ENCODE measurements around the gene CLGN. TPM values are rescaled to one million over a fixed set of nuclear protein-coding genes. Genes with fewer than 3 reads are reported as not detected.
"Not testable (repeated sequence)": the region's sequence is repeated elsewhere in the genome, so short reads cannot be mapped to it uniquely, and the experiment has no call there.

CLGN gene
- total RNA-seq, 2 experiments from 2014 or later: not detected

- Mint-ChIP-seq H3K4me3 (no peak overlapping the region), H3K27me3 (peaks cover 55% of the 10 kb centered on the region), H3K4me1 (peaks cover 7% of the 10 kb centered on the region), H3K9me3 (no peaks in the 10 kb centered on the region), H3K36me3 (no peaks in the 10 kb centered on the region), H3K27ac (no peak overlapping the region)
- no peak for DNase-seq
- ATAC-seq (ENCODE audit: low read depth): no peak
- POLR2A ChIA-PET: no interaction called here
Observed at GRCh38 chr4:140423106-140423505, 4.3 kb downstream of the CLGN start.

DNA sequence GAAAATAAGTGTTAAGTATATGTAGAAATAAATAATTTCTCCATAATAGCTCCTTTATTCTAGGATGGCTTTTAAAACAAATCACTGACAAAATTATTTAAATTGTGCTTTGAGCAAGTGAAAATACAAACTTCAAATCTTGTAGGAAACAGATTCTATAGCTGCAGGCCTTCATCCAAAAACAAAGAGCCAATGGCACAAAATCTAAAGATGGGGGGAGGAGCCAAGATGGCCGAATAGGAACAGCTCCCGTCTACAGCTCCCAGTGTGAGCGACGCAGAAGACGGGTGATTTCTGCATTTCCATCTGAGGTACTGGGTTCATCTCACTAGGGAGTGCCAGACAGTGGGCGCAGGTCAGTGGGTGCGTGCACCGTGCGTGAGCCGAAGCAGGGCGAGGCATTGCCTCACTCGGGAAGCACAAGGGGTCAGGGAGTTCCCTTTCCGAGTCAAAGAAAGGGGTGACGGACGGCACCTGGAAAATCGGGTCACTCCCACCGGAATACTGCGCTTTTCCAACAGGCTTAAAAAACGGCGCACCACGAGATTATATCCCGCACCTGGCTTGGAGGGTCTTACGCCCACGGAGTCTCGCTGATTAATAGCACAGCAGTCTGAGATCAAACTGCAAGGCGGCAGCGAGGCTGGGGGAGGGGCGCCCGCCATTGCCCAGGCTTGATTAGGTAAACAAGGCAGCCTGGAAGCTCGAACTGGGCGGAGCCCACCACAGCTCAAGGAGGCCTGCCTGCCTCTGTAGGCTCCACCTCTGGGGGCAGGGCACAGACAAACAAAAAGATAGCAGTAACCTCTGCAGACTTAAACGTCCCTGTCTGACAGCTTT is 14.1 kb downstream of the CLGN start:
- H3K27ac Mint-ChIP-seq; ATAC-seq (ENCODE audit: low read depth); H3K4me1 Mint-ChIP-seq; H3K9me3 Mint-ChIP-seq; H3K36me3 Mint-ChIP-seq; DNase-seq; H3K4me3 Mint-ChIP-seq; POLR2A ChIA-PET: not testable (repeated sequence)
- peaks cover 13% of the 10 kb centered on the region for H3K27me3 Mint-ChIP-seq

- DNase-seq (no peak), ATAC-seq (ENCODE audit: low read depth) (no peak)
- POLR2A ChIA-PET: no interaction called here
- H3K9me3 Mint-ChIP-seq: no peaks in the 10 kb centered on the region
- no peak overlapping the region for H3K4me3 Mint-ChIP-seq
- H3K27me3 Mint-ChIP-seq: peaks cover 21% of the 10 kb centered on the region
- H3K36me3 Mint-ChIP-seq: no peaks in the 10 kb centered on the region
- no peaks in the 10 kb centered on the region for H3K4me1 Mint-ChIP-seq
- H3K27ac Mint-ChIP-seq: no peak overlapping the region
Observed at GRCh38 chr4:140408974-140409373, 18.5 kb downstream of the CLGN start.

DNA sequence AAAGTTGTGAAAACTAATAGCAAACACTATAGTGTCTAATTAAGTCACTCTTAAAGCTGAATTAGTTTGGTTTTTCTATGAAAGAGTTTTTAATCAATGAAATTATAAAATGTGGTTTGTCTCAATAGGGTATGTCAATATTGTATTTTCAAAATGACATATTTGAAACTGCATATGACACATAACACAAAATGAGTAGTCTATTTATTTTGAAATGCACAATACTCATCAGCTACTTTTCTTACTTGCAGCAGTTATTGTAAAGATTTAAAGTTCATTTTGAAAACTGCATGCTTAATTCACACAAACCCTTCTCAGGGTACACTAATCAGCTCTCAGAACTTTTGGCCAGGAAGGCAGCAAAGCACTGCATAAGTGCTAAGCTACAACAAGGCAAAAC is 21.2 kb downstream of the CLGN start:
- POLR2A ChIA-PET: no interaction called here
- no peak overlapping the region for H3K27ac Mint-ChIP-seq
- DNase-seq: no peak
- no peaks in the 10 kb centered on the region for H3K36me3 Mint-ChIP-seq
- no peak overlapping the region for H3K4me3 Mint-ChIP-seq
- ATAC-seq (ENCODE audit: low read depth): no peak
- no peaks in the 10 kb centered on the region for H3K9me3 Mint-ChIP-seq
- H3K4me1 Mint-ChIP-seq: no peaks in the 10 kb centered on the region
- peaks cover 18% of the 10 kb centered on the region for H3K27me3 Mint-ChIP-seq

- ATAC-seq (ENCODE audit: low read depth) (no peak), DNase-seq (no peak)
- H3K4me1 Mint-ChIP-seq: no peaks in the 10 kb centered on the region
- H3K36me3 Mint-ChIP-seq: no peaks in the 10 kb centered on the region
- no peak overlapping the region for H3K4me3 Mint-ChIP-seq
- no peaks in the 10 kb centered on the region for H3K9me3 Mint-ChIP-seq
- no peak overlapping the region for H3K27ac Mint-ChIP-seq
- peaks cover 14% of the 10 kb centered on the region for H3K27me3 Mint-ChIP-seq
- POLR2A ChIA-PET: no interaction called here
Observed at GRCh38 chr4:140400111-140400510, 27.3 kb downstream of the CLGN start.

- DNase-seq (no peak), ATAC-seq (ENCODE audit: low read depth) (no peak)
- POLR2A ChIA-PET: no interaction called here
- Mint-ChIP-seq H3K27ac (no peak overlapping the region), H3K9me3 (no peaks in the 10 kb centered on the region), H3K4me3 (no peak overlapping the region), H3K4me1 (no peaks in the 10 kb centered on the region), H3K36me3 (no peaks in the 10 kb centered on the region), H3K27me3 (peaks cover 20% of the 10 kb centered on the region)
Observed at GRCh38 chr4:140395668-140396067, 31.8 kb downstream of the CLGN start.

- Mint-ChIP-seq H3K4me3 (no peak overlapping the region), H3K9me3 (no peaks in the 10 kb centered on the region), H3K27ac (no peak overlapping the region), H3K4me1 (no peaks in the 10 kb centered on the region), H3K27me3 (peaks cover 8% of the 10 kb centered on the region), H3K36me3 (no peaks in the 10 kb centered on the region)
- no peak for ATAC-seq (ENCODE audit: low read depth)
- POLR2A ChIA-PET: no interaction called here
- DNase-seq: no peak
Observed at GRCh38 chr4:140388015-140388414, 39.4 kb downstream of the CLGN start.

DNA sequence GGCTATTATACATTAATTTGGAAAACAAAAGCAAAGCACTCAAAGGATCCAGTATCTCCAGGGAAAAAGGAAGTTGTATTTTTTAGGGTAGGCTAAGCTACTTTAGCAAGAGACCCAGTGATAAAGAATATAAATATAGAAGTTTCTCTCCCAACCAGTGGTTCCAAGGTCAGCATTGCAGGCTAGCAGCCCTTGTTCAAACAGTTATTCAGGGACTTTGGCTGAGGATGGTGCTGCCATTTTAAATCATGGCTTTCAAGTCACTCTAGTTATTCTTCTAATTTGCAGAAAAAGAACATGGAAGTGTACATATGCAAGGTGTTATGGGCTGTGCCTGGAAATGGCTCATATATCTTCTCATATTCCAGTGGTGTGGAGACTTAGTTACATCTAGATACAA is 44.7 kb downstream of the CLGN start:
- POLR2A ChIA-PET: no interaction called here
- Mint-ChIP-seq H3K4me3 (no peak overlapping the region), H3K27me3 (no peaks in the 10 kb centered on the region), H3K9me3 (no peaks in the 10 kb centered on the region), H3K36me3 (peaks cover 4% of the 10 kb centered on the region), H3K27ac (no peak overlapping the region), H3K4me1 (no peaks in the 10 kb centered on the region)
- DNase-seq (no peak), ATAC-seq (ENCODE audit: low read depth) (no peak)

- no peak for ATAC-seq (ENCODE audit: low read depth)
- Mint-ChIP-seq H3K36me3 (no peaks in the 10 kb centered on the region), H3K27ac (peak overlapping the region; percentile 73), H3K9me3 (no peaks in the 10 kb centered on the region), H3K4me3 (no peak overlapping the region), H3K27me3 (no peaks in the 10 kb centered on the region), H3K4me1 (peaks cover 19% of the 10 kb centered on the region)
- POLR2A ChIA-PET: interaction anchor here (1.2 to 1.5 kb wide), 2 partner anchors 14 to 818 kb away, joined by 3 to 4 read pairs; partner anchors contain the start of gene SETD7
- DNase-seq: no peak
Observed at GRCh38 chr4:140374130-140374477, 53.3 kb downstream of the CLGN start.

- H3K27ac Mint-ChIP-seq: peak within 1 kb of the TSS; percentile 73
- no peak within 1 kb of the TSS for H3K4me3 Mint-ChIP-seq
- POLR2A ChIA-PET: interaction anchor here (1.2 to 1.8 kb wide), 3 partner anchors 13 to 817 kb away, joined by 3 to 14 read pairs (median 4); partner anchors contain the start of genes ELMOD2 and SETD7
- no peaks in the 10 kb centered on the region for H3K36me3 Mint-ChIP-seq
- DNase-seq (peak; percentile 91), ATAC-seq (ENCODE audit: low read depth) (peak; percentile 97)
- H3K4me1 Mint-ChIP-seq: peaks cover 19% of the 10 kb centered on the region
- H3K27me3 Mint-ChIP-seq: no peaks in the 10 kb centered on the region
- no peaks in the 10 kb centered on the region for H3K9me3 Mint-ChIP-seq
Observed at GRCh38 chr4:140373328-140374129, 53.9 kb downstream of the CLGN start, which contains the start of gene SCOC. SCOC (plus strand) TSS chr4:140373646; CDS start chr4:140379171, 5,525 bp downstream.

GRCh38 chr4:140372751-140373327 is 54.6 kb downstream of the CLGN start:
- H3K4me1 Mint-ChIP-seq: peaks cover 19% of the 10 kb centered on the region
- H3K9me3 Mint-ChIP-seq: no peaks in the 10 kb centered on the region
- H3K27me3 Mint-ChIP-seq: no peaks in the 10 kb centered on the region
- no peak overlapping the region for H3K4me3 Mint-ChIP-seq
- H3K36me3 Mint-ChIP-seq: no peaks in the 10 kb centered on the region
- POLR2A ChIA-PET: interaction anchor here (1.2 to 1.8 kb wide), 2 partner anchors 151 to 817 kb away, joined by 3 to 14 read pairs; partner anchors contain the start of genes ELMOD2 and SETD7
- DNase-seq (no peak), ATAC-seq (ENCODE audit: low read depth) (peak; percentile 54)
- H3K27ac Mint-ChIP-seq: no peak overlapping the region

DNA sequence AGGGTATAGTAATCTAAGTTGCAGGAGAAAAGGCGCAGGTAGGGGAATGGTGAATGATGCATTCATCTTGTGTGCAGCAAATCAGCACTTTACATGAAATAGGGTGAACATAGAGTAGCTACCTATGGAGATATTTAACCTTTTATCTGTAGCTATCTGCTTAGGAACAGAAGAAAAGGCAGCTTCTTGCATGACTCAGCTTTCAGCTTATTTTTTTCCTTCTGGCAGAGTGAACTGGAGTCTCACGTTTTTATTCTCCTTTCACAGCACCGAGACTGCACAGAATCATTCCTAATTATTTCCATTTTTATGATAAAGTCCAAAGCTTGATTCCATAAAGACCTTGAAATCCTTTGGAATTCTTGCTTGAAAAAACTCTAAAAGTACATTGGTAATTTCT is 58.8 kb downstream of the CLGN start:
- Mint-ChIP-seq H3K27me3 (no peaks in the 10 kb centered on the region), H3K36me3 (no peaks in the 10 kb centered on the region), H3K9me3 (no peaks in the 10 kb centered on the region), H3K4me3 (no peak overlapping the region), H3K27ac (no peak overlapping the region), H3K4me1 (peaks cover 5% of the 10 kb centered on the region)
- POLR2A ChIA-PET: no interaction called here
- DNase-seq: no peak
- ATAC-seq (ENCODE audit: low read depth): no peak

DNA sequence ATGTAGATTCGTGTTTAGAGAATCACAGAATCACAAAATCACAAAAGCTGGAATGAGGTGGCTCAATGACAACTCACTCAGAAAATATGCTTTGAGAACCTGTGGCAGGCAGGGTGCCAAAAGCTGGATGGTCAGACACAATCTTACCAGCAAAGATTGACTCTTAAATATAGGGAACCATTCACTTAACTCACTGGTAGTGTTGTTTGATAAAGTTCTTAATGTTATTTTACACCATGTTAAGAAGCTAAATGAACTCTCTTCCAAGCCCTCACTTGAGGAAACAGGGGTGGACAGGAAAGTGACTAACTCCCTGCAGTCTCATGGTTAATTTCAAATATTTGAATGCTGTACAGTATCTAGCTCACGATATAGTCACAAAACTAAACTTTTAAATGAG is 59.7 kb downstream of the CLGN start:
- Mint-ChIP-seq H3K27ac (no peak overlapping the region), H3K36me3 (no peaks in the 10 kb centered on the region), H3K4me1 (peaks cover 5% of the 10 kb centered on the region), H3K4me3 (no peak overlapping the region), H3K9me3 (no peaks in the 10 kb centered on the region), H3K27me3 (no peaks in the 10 kb centered on the region)
- POLR2A ChIA-PET: no interaction called here
- ATAC-seq (ENCODE audit: low read depth): no peak
- no peak for DNase-seq
